HG03025 (cell line): ENCODE results near the gene SYT17.

Experiments
- ATAC-seq: cut with Tn5 transposase; IDR thresholded peaks from one replicate; pipeline ENCODE4 v1.9.1; 2021; ENCODE audit warnings: mild to moderate bottlenecking, moderate library complexity; ENCODE audit not compliant: unreplicated experiment, low FRiP score

The SYT17 gene

DNA sequence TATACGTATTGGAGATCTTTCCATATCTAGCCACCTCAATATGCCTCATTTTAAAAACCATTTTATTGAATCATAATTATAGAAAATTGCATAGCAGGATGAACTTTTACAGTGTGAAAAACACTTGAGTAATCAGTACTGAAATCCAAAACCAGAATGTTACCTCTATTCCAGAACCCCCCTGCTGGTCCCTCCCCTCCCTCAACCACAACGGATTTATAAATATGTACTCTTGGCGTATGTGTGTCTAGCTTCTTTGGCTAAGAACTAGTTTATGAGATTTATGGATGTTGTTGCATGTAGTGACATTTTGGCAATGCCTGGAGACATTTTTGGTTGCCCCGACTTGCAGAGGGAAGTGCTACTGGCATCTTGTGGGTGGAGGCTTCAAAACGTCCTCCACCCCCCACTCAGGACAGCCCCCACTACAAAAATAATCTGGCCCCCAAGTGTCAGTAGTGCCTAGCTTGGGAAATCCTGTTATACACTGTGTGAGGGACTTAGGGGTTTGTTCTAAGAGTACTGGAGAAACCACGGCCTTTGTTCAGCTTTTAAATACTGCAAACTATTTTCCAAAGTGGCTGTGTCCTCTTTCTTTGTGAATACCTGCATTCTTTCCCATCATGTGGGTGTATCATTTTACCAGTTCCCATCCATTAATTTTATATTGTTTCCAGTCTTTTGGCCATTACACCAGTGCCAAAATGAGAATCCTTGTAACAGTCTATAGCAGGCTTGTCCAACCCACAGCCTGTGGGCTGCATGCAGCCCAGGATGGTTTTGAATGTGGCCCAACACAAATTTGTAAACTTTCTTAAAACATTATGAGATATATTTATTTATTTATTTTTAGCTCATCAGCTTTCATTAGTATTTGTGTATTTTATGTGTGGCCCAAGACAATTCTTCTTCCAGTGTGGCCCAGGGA, 30.6 kb upstream of the SYT17 start:
- ATAC-seq: no peak

DNA sequence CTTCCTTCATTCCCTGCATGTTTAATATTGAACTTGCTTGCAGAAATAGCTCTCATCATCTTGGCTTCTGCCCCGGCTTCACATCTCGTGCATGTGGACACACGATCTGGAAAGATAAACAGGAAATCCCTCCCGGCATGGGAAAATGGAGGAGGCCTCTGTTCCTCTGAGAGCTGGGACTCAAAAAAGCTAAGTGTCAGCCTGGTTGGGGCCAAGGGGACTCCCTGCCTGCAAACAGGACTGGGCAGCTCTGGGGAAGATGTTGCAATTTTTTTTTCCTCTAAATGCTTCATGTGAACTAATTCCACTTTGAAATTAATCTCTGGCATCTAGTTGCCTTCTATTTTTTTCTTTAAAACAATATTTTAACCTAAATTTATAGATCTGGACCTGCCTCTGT, 29.4 kb upstream of the SYT17 start:
- ATAC-seq: no peak

DNA sequence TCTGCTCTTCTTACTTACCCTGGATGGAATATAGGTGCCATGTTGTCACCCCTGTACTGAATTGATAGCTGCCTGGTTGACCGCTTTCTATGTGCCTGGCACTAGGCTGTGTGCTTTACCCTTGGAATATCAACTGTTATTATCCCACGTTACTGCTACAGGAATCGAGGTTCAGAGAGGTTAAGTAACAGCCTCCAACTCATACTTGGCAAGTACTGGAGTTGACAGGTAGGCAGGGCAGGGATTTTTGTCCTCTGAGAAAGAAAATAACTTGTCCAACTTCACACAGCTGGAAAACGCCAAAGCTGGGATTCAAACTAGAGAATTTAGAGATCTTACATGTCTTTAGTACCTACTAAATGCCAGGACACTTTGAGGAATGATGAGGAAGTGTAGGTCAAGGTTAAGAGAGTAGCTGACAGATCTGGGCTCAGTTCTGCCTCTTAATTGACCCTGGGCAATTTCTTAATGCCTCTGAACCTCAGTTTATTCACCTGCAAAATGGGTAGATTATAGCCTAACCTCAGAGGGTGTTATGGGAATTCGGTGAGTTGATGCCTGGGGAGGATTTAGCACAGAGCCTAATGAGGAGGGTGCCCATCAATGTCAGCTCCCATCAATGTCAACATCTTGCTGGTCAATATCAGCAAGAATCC, 28.5 kb upstream of the SYT17 start:
- ATAC-seq: no peak

DNA sequence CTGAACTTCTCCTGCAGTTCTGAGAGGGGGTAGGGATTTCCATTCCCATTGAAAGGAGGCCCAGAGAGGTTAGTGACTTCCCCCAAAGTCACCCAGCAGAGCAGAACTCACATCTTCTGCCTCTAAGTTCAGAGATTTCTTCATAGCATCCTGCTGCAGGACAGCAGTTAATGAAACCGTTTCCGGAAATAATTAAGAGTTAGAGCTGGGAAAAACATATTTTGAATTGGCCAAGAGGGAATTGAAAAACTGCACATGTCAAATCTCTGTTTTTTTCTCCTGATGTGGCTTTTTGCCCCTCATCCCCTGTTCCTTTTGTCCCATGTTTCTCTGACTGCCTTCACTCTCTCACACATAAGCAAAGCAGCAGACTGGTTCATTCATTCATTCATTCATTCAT, 27.6 kb upstream of the SYT17 start:
- no peak for ATAC-seq

DNA sequence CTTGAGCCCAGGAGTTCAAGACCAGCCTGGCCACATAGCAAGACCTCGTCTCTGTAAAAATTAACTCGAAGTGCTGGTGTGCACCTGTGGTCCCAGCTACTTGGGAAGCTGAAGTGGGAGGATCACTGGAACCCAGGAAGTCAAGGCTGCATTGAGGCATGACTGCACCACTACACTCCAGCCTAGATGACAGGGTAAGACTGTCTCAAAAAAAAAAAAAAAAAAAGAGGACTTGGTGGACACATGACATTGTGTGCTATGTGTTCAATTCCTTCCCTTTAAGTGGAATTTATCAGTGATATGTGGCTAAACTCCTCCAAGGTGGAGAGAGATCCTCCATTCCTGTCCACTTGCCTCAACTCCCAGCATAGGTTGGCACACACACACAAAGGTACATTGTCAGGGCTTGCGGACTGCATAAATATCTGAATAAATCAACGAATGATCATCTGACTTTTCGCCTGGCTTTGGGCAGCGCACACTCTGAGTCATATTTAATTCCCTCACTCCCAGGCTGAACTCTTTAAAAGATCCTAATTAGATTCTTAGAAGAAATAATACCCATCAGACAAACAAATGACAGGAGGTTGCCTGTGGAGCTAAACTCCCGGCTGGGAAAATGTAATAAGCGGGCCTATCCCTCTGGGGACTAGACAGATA, 25.0 kb upstream of the SYT17 start:
- no peak for ATAC-seq

DNA sequence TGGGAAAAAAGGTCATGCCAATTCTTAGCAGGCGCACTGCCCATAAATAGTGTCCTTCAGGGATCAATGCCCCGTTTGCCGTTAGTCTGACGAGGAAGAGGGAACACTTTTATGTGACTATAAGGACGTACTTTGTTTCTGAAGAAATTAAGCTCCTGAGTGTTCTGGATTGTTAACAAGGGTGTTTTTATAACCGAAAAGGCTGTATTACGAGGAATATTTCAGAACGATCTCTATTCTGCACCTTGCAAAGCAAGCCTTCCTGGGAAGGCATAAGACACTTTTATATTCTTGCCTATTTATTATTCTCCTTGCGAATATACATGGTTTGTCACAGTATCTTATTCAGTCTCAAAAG, 24.5 kb upstream of the SYT17 start:
- ATAC-seq: no peak

DNA sequence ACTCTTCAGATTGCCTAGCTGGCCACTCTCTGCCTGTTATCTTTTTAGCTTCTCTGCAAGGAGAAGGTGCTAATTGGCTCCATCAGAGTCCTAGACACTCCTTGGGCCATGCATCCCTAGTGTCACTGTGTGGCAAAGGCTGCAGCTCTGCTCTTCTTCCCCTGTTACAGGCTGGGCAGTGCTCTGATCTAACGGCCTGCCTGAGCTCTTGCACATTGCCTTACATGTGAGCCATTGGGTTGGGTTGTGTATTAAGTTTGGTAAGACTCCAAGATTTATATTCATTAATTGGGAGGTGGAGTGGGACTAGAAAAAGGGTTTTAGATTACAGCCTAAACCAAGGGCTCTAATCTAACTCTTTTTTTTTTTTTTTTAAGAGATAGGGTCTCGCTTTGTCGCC, 23.0 kb upstream of the SYT17 start:
- no peak for ATAC-seq

DNA sequence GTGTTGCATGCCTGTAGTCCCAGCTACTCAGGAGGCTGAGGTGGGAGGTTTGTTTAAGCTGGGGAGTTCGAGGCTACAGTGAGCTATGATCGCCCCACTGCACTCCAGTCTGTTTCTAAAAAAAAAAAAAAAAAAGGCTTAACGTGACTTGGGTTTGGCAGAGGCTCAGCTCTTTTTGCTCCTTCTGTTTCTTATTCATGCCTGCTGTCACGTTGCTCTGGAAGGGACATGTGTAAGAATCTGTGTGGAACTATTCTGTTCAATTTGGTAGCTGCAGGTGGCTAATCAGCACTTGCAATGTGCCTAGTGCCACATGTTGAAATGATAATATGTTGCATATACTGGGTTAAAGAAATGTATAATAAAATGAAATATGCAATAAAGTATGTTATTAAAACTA, 20.9 kb upstream of the SYT17 start:
- no peak for ATAC-seq

DNA sequence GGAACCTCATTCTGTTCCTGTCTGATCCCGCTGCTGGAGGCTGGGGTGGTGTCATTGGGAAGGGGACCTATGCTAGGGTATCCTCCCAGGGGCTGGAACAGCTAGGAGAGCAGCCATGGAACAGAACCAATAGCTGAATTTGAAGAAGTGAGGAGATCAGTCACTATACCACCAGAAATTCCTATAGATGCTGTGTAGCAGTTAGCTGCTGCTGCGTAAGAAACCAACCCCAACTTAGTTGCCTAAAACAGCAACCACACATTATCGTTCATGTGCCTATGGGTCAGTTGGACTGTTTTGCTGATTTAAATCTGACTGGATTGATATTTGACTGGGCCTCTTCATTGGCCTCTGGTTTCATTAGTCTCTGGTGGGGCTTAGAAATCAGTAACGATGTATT, 20.4 kb upstream of the SYT17 start:
- ATAC-seq: no peak

DNA sequence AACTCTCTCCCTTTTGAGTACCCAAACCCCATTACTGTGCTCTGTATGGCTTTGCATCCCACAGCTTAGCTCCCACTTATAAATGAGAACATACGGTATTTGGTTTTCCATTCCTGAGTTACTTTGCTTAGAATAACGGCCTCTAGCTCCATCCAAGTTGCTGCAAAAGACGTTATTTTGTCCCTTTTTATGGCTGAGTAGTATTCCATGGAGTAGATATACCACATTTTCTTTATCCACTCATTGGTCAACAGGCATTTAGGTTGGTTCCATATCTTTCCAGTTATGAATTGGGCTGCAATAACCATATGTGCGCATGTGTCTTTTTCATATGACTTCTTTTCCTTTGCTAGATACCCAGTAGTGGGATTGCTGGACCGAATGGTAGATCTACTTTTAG, 19.9 kb upstream of the SYT17 start:
- no peak for ATAC-seq

DNA sequence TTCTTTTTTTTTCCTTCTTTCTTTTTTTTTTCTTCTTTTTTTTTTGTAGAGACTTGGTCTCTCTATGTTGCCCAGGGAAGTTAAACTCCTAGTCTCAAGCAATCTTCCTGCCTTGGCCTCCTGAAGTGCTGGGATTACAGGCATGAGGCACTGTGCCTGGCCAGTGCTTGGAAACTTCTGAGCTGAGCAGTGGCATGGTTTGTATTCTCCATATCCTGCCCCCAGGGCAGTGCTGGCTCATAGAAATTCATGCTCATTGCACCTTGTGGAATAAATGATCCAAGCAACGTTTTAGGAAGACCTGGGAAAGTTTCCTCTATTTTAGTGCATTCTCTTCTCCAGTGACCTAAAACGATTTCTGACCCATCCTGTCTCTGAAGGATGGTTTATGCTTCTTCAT, 16.7 kb upstream of the SYT17 start:
- ATAC-seq: no peak

DNA sequence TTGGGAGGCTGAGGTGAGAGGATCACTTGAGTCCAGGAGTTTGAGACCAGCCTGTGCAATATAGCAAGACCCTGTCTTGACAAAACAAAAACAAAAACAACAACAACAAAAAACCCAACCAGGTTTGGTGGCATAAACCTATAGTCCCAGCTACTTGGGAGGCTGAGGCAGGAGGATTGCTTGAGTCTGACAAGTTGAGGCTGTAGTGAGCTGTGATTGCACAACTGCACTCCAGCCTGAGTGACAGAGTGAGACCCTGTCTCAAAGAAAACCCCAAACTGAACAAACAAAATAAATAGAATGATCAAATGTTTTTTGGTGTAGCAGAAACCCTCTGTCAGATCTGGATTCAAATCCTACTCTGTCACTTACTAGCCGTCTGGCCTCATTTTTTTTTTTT, 16.0 kb upstream of the SYT17 start:
- ATAC-seq: no peak

DNA sequence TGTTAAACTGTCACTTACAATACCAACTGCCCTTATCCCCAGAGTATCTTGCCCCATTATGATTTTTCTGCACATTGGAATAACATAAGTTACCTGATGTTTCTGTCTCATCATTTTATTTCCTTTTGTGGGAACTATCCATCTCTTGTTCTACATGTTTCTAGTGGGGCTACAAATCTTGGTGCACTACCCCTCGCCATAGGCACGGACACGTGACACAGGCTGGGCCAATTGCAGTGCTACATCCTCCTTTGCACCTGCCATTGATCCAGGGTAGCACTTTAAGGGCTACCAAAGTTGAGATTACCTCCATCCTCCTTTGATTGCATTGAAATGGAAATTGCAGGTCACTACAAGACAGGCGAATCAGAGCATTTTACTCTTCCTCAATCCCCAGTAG, 14.2 kb upstream of the SYT17 start:
- ATAC-seq: no peak

DNA sequence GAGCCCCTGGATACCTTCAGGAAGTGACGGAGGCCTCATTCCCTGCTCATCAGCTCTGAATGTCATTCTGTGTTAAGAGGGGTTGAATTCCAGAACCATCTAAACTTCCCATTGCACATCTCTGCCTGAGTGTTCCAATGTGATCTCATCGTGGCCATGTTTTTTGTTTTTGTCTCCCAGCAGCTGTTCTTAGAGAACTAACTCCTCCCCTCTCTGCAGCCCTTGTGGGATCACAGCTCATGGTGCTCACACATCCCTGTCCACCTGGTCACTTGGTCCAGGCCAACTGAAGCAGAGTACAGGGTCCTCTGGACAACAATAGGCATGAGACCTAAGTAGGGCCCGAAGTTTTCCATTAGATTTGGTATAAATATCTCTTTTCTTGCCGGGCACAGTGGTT, 6.0 kb upstream of the SYT17 start:
- no peak for ATAC-seq

DNA sequence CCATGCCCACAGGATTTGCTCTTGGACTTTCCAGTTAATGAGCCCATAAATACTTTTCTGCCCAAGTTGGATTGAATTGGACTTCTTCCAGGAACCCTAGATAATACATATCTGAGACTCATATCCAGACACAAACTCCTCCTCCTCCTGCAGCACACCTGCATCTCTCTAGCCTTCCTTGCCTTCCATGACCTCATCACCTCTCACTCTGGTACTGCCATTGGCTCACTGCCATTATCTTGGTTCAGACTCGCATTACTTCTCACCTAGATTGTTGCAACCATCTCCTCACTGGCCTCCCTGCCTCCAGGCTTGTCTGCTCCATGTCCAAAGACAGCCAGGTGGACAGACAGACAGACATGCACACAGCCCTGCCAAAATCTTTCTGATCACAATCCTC, 4.8 kb upstream of the SYT17 start:
- ATAC-seq: no peak

DNA sequence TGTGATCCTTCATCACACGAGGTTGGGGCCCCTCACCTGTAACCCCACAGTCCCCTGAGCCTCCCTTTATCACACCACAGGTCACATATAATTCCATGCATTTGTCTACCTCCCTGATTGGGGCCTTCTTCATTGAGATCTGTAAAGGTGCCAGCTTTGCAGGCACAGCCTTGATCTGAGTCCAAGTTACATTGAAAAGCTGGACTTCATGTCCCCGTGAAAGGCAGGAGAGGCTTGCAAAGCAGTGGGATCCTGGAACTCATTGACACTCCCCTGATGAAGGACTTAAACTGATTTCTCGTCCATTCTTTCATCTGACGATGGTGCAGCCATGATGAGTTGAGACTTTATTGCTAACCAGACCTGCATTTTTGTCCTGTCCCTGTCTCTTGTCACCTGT, 3.8 kb upstream of the SYT17 start:
- no peak for ATAC-seq

DNA sequence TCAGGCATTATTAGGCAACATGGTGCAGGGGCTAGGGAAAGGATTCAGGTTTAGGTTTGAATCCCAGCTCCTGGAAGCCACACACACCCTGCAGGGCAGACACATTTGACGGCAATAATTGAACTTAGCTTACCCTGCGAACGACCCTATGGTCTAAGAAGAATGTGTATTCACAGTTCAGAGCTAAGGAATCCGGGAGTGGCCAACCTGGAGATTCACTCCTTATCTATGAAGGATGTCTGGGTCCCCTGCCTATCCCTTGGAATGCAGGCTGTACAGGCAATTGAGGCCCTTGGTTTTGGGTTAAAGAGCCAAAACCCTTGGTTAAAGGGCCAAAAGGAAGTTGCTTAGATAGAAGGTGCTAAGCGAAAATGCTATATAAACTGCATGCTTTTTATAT, 2.9 kb upstream of the SYT17 start:
- ATAC-seq: no peak

DNA sequence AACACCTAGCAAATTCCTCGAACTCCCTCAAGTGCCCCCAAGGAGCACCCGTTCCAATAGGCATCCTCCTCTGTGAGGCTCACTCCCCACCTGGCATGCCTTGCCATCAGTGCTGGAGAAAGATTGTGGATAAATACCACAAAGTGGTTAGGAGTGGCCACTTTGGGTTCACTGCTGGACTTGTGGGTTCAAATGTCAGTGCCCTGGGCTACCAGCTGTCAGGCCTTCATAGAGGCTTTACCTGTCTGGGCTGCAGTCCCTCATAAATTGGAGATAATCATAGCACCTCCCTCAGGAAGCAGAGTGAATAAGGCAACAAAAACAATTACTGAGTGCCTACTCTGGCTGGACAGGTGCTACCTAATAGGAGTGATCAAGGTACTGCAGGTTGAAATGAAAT, 1.5 kb upstream of the SYT17 start:
- no peak for ATAC-seq

DNA sequence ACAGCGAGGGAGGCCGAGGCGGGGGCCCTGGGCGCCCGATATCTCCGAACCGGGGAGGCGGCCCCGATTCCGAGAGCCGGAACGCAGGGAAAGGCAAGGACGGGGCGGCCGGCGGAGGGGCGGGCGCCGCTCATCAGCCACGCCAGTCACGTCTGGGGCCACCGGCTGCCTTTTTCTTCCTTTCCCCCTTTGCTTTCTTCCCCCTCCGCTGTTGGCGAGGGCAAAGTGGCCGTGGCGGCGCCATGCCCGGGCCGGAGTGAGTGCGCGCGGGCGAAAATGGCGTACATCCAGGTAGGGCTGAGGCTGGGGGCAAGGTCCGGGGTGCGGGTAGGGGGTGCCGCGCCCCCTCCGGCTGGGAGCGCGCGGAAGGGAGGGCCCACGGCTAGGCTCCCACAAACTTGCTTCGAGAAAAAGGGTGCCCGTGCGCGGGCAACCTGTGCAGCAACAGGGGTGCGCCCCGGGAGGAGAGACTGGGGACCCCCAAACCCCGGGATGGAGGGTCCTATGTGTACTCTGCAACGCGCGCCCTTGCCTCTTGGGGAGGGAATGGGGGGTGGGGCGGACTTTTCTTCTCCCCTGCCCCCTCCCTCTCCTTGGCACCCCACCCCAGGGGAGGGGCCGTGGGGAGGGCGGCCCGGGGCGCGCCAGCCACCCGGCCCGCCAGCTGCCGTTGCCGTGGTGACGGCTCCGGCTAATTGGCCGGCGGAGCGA, 486 bp downstream of the SYT17 start:
- ATAC-seq: no peak

DNA sequence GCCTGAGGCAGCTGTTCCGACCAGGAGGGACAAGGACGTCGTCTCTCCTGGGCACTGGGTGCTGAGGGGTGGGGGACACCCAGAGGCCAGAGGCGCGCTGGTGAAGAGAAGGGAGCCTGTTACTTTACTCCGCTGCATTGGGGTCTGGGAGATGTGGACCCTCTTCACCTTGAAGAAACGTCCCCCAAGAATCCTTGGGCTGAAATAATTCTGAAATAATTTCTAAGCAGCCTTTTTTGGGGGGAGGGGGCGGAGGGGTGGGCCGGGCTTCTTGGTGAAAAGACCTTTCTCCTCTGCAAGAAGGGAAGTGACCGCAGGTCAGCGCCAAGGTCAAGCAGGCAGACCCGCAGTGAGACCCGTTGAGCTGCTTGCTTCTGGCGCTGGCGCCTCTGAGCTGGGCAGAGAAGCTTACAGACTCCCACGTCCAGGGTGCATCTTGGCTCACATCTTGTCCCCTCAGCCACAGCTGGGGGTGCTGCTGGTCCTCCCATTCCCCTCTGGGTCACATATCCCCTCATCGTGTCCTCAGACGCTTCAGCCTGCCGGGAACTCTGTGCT, 1.1 kb downstream of the SYT17 start:
- ATAC-seq: no peak
